GM23338 (cell line): ENCODE measurements around the gene UFSP1. TPM values are rescaled to one million over a fixed set of nuclear protein-coding genes. Genes with fewer than 3 reads are reported as not detected.
A peak's percentile ranks its signal among the peaks of the same experiment; 100 is the strongest.

Source experiments
- ATAC-seq: fragments of 200-7000 bp; cut with Tn5 transposase; 3 replicates; pipeline ENCODE4 v1.9.1; 2020
- DNase-seq: peaks from one replicate; pipeline ENCODE4 v3.0.0-alpha.2; 2015; ENCODE audit warnings: low spot score
- H2AFZ ChIP-seq: fragments of 200-600 bp; sonication (generic); 2 replicates; pipeline ENCODE4 v1.8.0; 2016; ENCODE audit warnings: antibody characterized with exemption, mild to moderate bottlenecking, moderate library complexity
- H3F3A ChIP-seq: fragments of 200-600 bp; sonication (generic); replicated peaks from 2 replicates; pipeline ENCODE4 v1.8.0; 2017; ENCODE audit warnings: antibody characterized with exemption, mixed run types, low read depth
- H3K27ac ChIP-seq: fragments of 200-600 bp; sonication (generic); 2 replicates; pipeline ENCODE4 v1.6.1; 2016; ENCODE audit warnings: low read depth
- H3K27me3 ChIP-seq: fragments of 200-600 bp; sonication (generic); 2 replicates; pipeline ENCODE4 v1.8.0; 2016; ENCODE audit warnings: mild to moderate bottlenecking, mixed run types, moderate library complexity; ENCODE audit not compliant: insufficient read depth
- H3K36me3 ChIP-seq: fragments of 200-600 bp; sonication (generic); 2 replicates; pipeline ENCODE4 v1.8.0; 2016; ENCODE audit warnings: mild to moderate bottlenecking; ENCODE audit not compliant: insufficient read depth
- H3K4me1 ChIP-seq: fragments of 200-600 bp; sonication (generic); 2 replicates; pipeline ENCODE4 v1.8.0; 2016; ENCODE audit warnings: mild to moderate bottlenecking, moderate library complexity; ENCODE audit not compliant: insufficient read depth
- H3K4me2 ChIP-seq: fragments of 200-600 bp; sonication (generic); 2 replicates; pipeline ENCODE4 v1.7.1; 2017; ENCODE audit warnings: mixed run types
- H3K4me3 ChIP-seq: fragments of 200-600 bp; sonication (generic); 2 replicates; pipeline ENCODE4 v1.6.1; 2016; ENCODE audit warnings: mixed run types
- H3K79me2 ChIP-seq: fragments of 200-600 bp; sonication (generic); replicated peaks from 2 replicates; pipeline ENCODE4 v1.8.0; 2017; ENCODE audit warnings: mild to moderate bottlenecking; ENCODE audit not compliant: insufficient read depth
- H3K9me2 ChIP-seq: fragments of 200-600 bp; sonication (generic); 2 replicates; pipeline ENCODE4 v1.8.0; 2017; ENCODE audit not compliant: insufficient read depth
- H4K20me1 ChIP-seq: fragments of 200-600 bp; sonication (generic); replicated peaks from 2 replicates; pipeline ENCODE4 v1.8.0; 2017; ENCODE audit warnings: mild to moderate bottlenecking; ENCODE audit not compliant: insufficient read depth
- H3K27ac Mint-ChIP-seq: 2 replicates; pipeline ENCODE4 v1.8.0; 2020; ENCODE audit warnings: inconsistent platforms, mild to moderate bottlenecking, moderate library complexity, mixed read lengths
- H3K27me3 Mint-ChIP-seq: 3 replicates; pipeline ENCODE4 v1.8.0; 2022; ENCODE audit warnings: low read depth, mild to moderate bottlenecking, moderate library complexity, mixed read lengths, inconsistent platforms; ENCODE audit not compliant: insufficient read depth, poor library complexity
- H3K36me3 Mint-ChIP-seq: 3 replicates; pipeline ENCODE4 v1.8.0; 2021; ENCODE audit warnings: low read depth, mild to moderate bottlenecking, inconsistent platforms, moderate library complexity, mixed read lengths
- H3K4me1 Mint-ChIP-seq: 3 replicates; pipeline ENCODE4 v1.8.0; 2020; ENCODE audit warnings: mild to moderate bottlenecking, inconsistent platforms, mixed read lengths
- H3K4me3 Mint-ChIP-seq: 3 replicates; pipeline ENCODE4 v1.8.0; 2021; ENCODE audit warnings: moderate library complexity, mild to moderate bottlenecking, inconsistent platforms, mixed read lengths
- H3K9me3 Mint-ChIP-seq: 3 replicates; pipeline ENCODE4 v1.8.0; 2020; ENCODE audit warnings: moderate library complexity, mild to moderate bottlenecking, inconsistent platforms, mixed read lengths
- CREB1 ChIP-seq: fragments of 250-450 bp; sonication (Bioruptor Pico); IDR thresholded peaks from 2 replicates; pipeline ENCODE4 v1.5.0; 2020; ENCODE audit warnings: low read depth, mild to moderate bottlenecking, moderate library complexity
- NANOG ChIP-seq: IDR thresholded peaks from 2 replicates; pipeline ENCODE4 v1.6.1; 2016; ENCODE audit warnings: antibody characterized with exemption, borderline replicate concordance
- ZNF331 ChIP-seq: fragments of 250-450 bp; sonication (Bioruptor Pico); IDR thresholded peaks from 2 replicates; pipeline ENCODE4 v1.5.0; 2020; ENCODE audit warnings: low read depth, mild to moderate bottlenecking, moderate library complexity
- polyA plus RNA-seq: library from polyadenylated mRNA; unstranded; fragments of >200 nt; fragmentation: Nextera tagmentation; extraction: Ambion mirVana; gene quantifications from 2 replicates; pipeline ENCODE4 v1.2.1, GENCODE V29; 2016
- total RNA-seq: library from RNA; depleted of rRNA; stranded (reverse); fragments of >200 nt; shearing (Covaris generic); gene quantifications from 2 replicates; pipeline ENCODE4 v1.2.3, GENCODE V29; 2014
- TF ChIP-seq, protein P1 (sequence below): fragments of 250-450 bp; sonication (Bioruptor Pico); IDR thresholded peaks from 2 replicates; pipeline ENCODE4 v1.5.0; 2020; ENCODE audit warnings: mild to moderate bottlenecking, moderate library complexity
- TF ChIP-seq, protein P2 (sequence below): IDR thresholded peaks from one replicate; pipeline ENCODE4 v1.6.1; 2018; ENCODE audit warnings: antibody characterized with exemption; ENCODE audit not compliant: unreplicated experiment

Gene UFSP1
- total and polyA plus RNA-seq, 2 experiments from 2014 or later = 2.0 to 11.8 TPM

- TF ChIP-seq, protein P1, sequence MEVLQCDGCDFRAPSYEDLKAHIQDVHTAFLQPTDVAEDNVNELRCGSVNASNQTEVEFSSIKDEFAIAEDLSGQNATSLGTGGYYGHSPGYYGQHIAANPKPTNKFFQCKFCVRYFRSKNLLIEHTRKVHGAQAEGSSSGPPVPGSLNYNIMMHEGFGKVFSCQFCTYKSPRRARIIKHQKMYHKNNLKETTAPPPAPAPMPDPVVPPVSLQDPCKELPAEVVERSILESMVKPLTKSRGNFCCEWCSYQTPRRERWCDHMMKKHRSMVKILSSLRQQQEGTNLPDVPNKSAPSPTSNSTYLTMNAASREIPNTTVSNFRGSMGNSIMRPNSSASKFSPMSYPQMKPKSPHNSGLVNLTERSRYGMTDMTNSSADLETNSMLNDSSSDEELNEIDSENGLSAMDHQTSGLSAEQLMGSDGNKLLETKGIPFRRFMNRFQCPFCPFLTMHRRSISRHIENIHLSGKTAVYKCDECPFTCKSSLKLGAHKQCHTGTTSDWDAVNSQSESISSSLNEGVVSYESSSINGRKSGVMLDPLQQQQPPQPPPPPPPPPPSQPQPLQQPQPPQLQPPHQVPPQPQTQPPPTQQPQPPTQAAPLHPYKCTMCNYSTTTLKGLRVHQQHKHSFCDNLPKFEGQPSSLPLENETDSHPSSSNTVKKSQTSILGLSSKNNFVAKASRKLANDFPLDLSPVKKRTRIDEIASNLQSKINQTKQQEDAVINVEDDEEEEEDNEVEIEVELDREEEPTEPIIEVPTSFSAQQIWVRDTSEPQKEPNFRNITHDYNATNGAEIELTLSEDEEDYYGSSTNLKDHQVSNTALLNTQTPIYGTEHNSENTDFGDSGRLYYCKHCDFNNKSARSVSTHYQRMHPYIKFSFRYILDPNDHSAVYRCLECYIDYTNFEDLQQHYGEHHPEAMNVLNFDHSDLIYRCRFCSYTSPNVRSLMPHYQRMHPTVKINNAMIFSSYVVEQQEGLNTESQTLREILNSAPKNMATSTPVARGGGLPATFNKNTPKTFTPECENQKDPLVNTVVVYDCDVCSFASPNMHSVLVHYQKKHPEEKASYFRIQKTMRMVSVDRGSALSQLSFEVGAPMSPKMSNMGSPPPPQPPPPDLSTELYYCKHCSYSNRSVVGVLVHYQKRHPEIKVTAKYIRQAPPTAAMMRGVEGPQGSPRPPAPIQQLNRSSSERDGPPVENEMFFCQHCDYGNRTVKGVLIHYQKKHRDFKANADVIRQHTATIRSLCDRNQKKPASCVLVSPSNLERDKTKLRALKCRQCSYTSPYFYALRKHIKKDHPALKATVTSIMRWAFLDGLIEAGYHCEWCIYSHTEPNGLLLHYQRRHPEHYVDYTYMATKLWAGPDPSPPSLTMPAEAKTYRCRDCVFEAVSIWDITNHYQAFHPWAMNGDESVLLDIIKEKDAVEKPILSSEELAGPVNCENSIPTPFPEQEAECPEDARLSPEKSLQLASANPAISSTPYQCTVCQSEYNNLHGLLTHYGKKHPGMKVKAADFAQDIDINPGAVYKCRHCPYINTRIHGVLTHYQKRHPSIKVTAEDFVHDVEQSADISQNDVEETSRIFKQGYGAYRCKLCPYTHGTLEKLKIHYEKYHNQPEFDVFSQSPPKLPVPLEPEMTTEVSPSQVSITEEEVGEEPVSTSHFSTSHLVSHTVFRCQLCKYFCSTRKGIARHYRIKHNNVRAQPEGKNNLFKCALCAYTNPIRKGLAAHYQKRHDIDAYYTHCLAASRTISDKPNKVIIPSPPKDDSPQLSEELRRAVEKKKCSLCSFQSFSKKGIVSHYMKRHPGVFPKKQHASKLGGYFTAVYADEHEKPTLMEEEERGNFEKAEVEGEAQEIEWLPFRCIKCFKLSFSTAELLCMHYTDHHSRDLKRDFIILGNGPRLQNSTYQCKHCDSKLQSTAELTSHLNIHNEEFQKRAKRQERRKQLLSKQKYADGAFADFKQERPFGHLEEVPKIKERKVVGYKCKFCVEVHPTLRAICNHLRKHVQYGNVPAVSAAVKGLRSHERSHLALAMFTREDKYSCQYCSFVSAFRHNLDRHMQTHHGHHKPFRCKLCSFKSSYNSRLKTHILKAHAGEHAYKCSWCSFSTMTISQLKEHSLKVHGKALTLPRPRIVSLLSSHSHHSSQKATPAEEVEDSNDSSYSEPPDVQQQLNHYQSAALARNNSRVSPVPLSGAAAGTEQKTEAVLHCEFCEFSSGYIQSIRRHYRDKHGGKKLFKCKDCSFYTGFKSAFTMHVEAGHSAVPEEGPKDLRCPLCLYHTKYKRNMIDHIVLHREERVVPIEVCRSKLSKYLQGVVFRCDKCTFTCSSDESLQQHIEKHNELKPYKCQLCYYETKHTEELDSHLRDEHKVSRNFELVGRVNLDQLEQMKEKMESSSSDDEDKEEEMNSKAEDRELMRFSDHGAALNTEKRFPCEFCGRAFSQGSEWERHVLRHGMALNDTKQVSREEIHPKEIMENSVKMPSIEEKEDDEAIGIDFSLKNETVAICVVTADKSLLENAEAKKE (CRISPR knock-in tag) = no peak
- no peak for TF ChIP-seq CREB1 (CRISPR knock-in tag)
- TF ChIP-seq ZNF331 (CRISPR knock-in tag) = no peak
- no peak for TF ChIP-seq NANOG
Measured at GRCh38 chr7:100873599-100874299, 15.8 kb downstream of the UFSP1 start (continued).

DNA sequence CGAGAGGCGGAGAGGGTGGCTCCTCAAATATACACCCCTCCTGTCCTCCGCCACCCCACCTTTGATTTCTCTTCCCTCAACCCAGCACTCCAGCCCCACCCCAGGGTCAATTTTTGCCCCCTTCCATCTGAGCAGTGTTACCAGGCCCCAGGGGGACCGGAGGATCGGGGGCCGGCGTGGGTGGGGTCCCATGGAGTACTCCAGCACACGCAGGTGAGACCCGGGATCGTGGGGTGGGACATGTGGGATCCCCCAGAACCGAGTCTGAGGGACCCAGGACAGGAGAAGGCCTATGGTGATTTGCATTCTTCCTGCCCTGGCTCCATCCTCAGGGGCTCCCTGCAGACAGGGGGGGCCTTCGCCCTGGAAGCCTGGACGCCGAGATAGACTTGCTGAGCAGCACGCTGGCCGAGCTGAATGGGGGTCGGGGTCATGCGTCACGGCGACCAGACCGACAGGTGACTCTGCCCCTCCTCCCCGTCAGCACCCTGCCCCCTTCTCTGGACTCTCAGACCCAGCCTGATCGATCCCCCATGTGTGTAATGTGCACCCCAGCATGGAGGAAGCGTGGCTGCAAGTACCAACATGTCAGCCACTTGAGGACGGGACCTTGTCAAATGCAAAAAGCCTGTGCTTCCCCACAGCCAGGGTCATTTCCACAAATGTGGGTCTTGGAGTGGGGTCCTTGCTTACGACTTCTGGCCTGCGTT is 21.6 kb downstream of the UFSP1 start:
- Histone ChIP-seq H3K27ac (peak overlapping the region; percentile 97), H3K4me1 (peaks cover 11% of the 10 kb centered on the region), H3K4me2 (peak overlapping the region; percentile 91), H3K4me3 (peak overlapping the region; percentile 100), H3K36me3 (peaks cover 13% of the 10 kb centered on the region), H3K79me2 (peaks cover 18% of the 10 kb centered on the region), H4K20me1 (0 out of 2 replicates have a peak, but pooled peaks cover 3% of the 10 kb centered on the region), H3F3A (peaks cover 17% of the 10 kb centered on the region; the same call in 1 of the 2 replicates), H3K9me2 (no peaks in the 10 kb centered on the region), H2AFZ (peak overlapping the region; percentile 49; the same call in 1 of the 2 replicates), H3K27me3 (no peaks in the 10 kb centered on the region)
- ATAC-seq (peak; percentile 23), DNase-seq (peak; percentile 48)
- Mint-ChIP-seq H3K36me3 (peaks cover 57% of the 10 kb centered on the region), H3K9me3 (no peaks in the 10 kb centered on the region; the same call in 2 of the 3 replicates), H3K27me3 (peaks cover 20% of the 10 kb centered on the region), H3K4me3 (peak overlapping the region; percentile 94), H3K4me1 (peaks cover 14% of the 10 kb centered on the region; the same call in 2 of the 3 replicates), H3K27ac (peak overlapping the region; percentile 97)
- TF ChIP-seq NANOG (no peak), CREB1 (CRISPR knock-in tag) (peak; percentile 71)
- TF ChIP-seq, protein P2, sequence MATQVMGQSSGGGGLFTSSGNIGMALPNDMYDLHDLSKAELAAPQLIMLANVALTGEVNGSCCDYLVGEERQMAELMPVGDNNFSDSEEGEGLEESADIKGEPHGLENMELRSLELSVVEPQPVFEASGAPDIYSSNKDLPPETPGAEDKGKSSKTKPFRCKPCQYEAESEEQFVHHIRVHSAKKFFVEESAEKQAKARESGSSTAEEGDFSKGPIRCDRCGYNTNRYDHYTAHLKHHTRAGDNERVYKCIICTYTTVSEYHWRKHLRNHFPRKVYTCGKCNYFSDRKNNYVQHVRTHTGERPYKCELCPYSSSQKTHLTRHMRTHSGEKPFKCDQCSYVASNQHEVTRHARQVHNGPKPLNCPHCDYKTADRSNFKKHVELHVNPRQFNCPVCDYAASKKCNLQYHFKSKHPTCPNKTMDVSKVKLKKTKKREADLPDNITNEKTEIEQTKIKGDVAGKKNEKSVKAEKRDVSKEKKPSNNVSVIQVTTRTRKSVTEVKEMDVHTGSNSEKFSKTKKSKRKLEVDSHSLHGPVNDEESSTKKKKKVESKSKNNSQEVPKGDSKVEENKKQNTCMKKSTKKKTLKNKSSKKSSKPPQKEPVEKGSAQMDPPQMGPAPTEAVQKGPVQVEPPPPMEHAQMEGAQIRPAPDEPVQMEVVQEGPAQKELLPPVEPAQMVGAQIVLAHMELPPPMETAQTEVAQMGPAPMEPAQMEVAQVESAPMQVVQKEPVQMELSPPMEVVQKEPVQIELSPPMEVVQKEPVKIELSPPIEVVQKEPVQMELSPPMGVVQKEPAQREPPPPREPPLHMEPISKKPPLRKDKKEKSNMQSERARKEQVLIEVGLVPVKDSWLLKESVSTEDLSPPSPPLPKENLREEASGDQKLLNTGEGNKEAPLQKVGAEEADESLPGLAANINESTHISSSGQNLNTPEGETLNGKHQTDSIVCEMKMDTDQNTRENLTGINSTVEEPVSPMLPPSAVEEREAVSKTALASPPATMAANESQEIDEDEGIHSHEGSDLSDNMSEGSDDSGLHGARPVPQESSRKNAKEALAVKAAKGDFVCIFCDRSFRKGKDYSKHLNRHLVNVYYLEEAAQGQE = no peak
